ENCODE results near the gene RNPS1. TPM values are rescaled to one million over a fixed set of nuclear protein-coding genes. Genes with fewer than 3 reads are reported as not detected.

The RNPS1 gene
- polyA plus RNA-seq, 1 donor = 183 TPM

- DNase-seq = no peak
These were observed 55.3 kb downstream of the RNPS1 start for GRCh38 chr16:2212362-2213324.

- DNase-seq = no peak
These were observed 56.0 kb downstream of the RNPS1 start for GRCh38 chr16:2211923-2212347.

- DNase-seq = no peak
These were observed 57.2 kb downstream of the RNPS1 start, which contains the start of gene BRICD5 for GRCh38 chr16:2210386-2211365. TSS of gene BRICD5 (minus strand) at chr16:2210863. CDS start at chr16:2210833, 30 bp downstream.

GRCh38 chr16:2210009-2210332 is 58.0 kb downstream of the RNPS1 start:
- no peak for DNase-seq

- DNase-seq = no peak
These were observed 58.5 kb downstream of the RNPS1 start for GRCh38 chr16:2209258-2210008.

GRCh38 chr16:2208772-2209171 is 59.2 kb downstream of the RNPS1 start:
- no peak for DNase-seq

GRCh38 chr16:2208308-2208707 is 59.6 kb downstream of the RNPS1 start:
- DNase-seq = no peak

- no peak for DNase-seq
These were observed 60.1 kb downstream of the RNPS1 start for GRCh38 chr16:2207872-2208271.

- DNase-seq = no peak
These were observed 61.0 kb downstream of the RNPS1 start for GRCh38 chr16:2206780-2207433.

GRCh38 chr16:2206420-2206779 is 61.5 kb downstream of the RNPS1 start:
- no peak for DNase-seq

- DNase-seq = no peak
These were observed 62.0 kb downstream of the RNPS1 start for GRCh38 chr16:2205967-2206313.

GRCh38 chr16:2205104-2205966 is 62.6 kb downstream of the RNPS1 start, which contains the start of gene MLST8:
TSS of gene MLST8 (plus strand) at chr16:2205454. CDS start at chr16:2206086, 632 bp downstream.
- peak; percentile 93 for DNase-seq

- no peak for DNase-seq
These were observed 63.4 kb downstream of the RNPS1 start for GRCh38 chr16:2204416-2205103.

Other genes with a start within 250 kb of the RNPS1 start
- 0.72 TPM for gene NPW, start 248.3 kb downstream of the RNPS1 start, polyA plus RNA-seq (ENCODE audit: insufficient read length)
- gene NHERF2, start 241.2 kb downstream of the RNPS1 start, polyA plus RNA-seq (ENCODE audit: insufficient read length) = 47.8 TPM
- 13.5 TPM for gene NTHL1, start 220.3 kb downstream of the RNPS1 start, polyA plus RNA-seq (ENCODE audit: insufficient read length)
- 92.4 TPM for gene TSC2, start 220.1 kb downstream of the RNPS1 start, polyA plus RNA-seq (ENCODE audit: insufficient read length)
- gene PKD1, start 132.2 kb downstream of the RNPS1 start, polyA plus RNA-seq (ENCODE audit: insufficient read length) = 181 TPM
- gene RAB26, start 119.5 kb downstream of the RNPS1 start, polyA plus RNA-seq (ENCODE audit: insufficient read length) = 0.92 TPM
- 46.7 TPM for gene TRAF7, start 112.3 kb downstream of the RNPS1 start, polyA plus RNA-seq (ENCODE audit: insufficient read length)
- gene CASKIN1, start 71.5 kb downstream of the RNPS1 start, polyA plus RNA-seq (ENCODE audit: insufficient read length) = 3.1 TPM
- 41.0 TPM for gene MLST8, start 62.7 kb downstream of the RNPS1 start, polyA plus RNA-seq (ENCODE audit: insufficient read length)
- gene BRICD5, start 57.3 kb downstream of the RNPS1 start, polyA plus RNA-seq (ENCODE audit: insufficient read length) = 7.8 TPM
- gene PGP, start 53.3 kb downstream of the RNPS1 start, polyA plus RNA-seq (ENCODE audit: insufficient read length) = 15.7 TPM
- gene E4F1, start 44.5 kb downstream of the RNPS1 start, polyA plus RNA-seq (ENCODE audit: insufficient read length) = 16.4 TPM
- gene DNASE1L2, start 31.7 kb downstream of the RNPS1 start, polyA plus RNA-seq (ENCODE audit: insufficient read length) = 1.1 TPM
- gene ECI1, start 16.5 kb downstream of the RNPS1 start, polyA plus RNA-seq (ENCODE audit: insufficient read length) = 65.3 TPM
- gene ABCA3, start 72.6 kb upstream of the RNPS1 start, polyA plus RNA-seq (ENCODE audit: insufficient read length) = 18.4 TPM
- gene CCNF, start 161.3 kb upstream of the RNPS1 start, polyA plus RNA-seq (ENCODE audit: insufficient read length) = 7.0 TPM
- gene TEDC2, start 192.0 kb upstream of the RNPS1 start, polyA plus RNA-seq (ENCODE audit: insufficient read length) = 5.6 TPM
- 4.4 TPM for gene NTN3, start 203.2 kb upstream of the RNPS1 start, polyA plus RNA-seq (ENCODE audit: insufficient read length)
- gene TBC1D24, start 207.0 kb upstream of the RNPS1 start, polyA plus RNA-seq (ENCODE audit: insufficient read length) = 30.0 TPM
- gene ATP6V0C, start 245.8 kb upstream of the RNPS1 start, polyA plus RNA-seq (ENCODE audit: insufficient read length) = 129 TPM

Data from hindlimb muscle (tissue), 1 donor.